Mucosa of descending colon (tissue), 3 donors: ENCODE results near the gene CCDC81. TPM values are rescaled to one million over a fixed set of nuclear protein-coding genes. Genes with fewer than 3 reads are reported as not detected.
A peak's percentile ranks its signal among the peaks of the same experiment; 100 is the strongest.
"Not testable (repeated sequence)": the region's sequence is repeated elsewhere in the genome, so short reads cannot be mapped to it uniquely, and the experiment has no call there.

Source experiments
- ATAC-seq: fragments of 200-7000 bp; cut with Tn5 transposase; one replicate; pipeline ENCODE4 v1.9.1; 2020; ENCODE audit warnings: mild to moderate bottlenecking, moderate library complexity
- DNase-seq, 3 donors: peaks; one replicate each; pipeline ENCODE4 v3.0.0-alpha.2; 2020
- H3K36me3 ChIP-seq: fragments of 200-600 bp; one replicate; pipeline ENCODE4 v1.8.0; 2021; ENCODE audit warnings: low read depth, mild to moderate bottlenecking
- H3K4me1 ChIP-seq: fragments of 200-600 bp; one replicate; pipeline ENCODE4 v1.8.0; 2021; ENCODE audit warnings: low read depth, mild to moderate bottlenecking
- H3K4me3 ChIP-seq: fragments of 200-600 bp; one replicate; pipeline ENCODE4 v1.8.0; 2021; ENCODE audit warnings: mild to moderate bottlenecking
- H3K9me3 ChIP-seq: fragments of 200-600 bp; one replicate; pipeline ENCODE4 v1.8.0; 2021; ENCODE audit warnings: mild to moderate bottlenecking
- intact Hi-C, 2 donors: fragments of 100-400 bp; cut with DNase I in 1 of 2; cut with micrococcal nuclease in 1 of 2; formaldehyde crosslinking; loops; one replicate each; pipeline versions ENCODE4 v1.11.0 to v1.11.1; 2022; cut with DNase I, micrococcal nuclease
- total RNA-seq, 3 donors: library from RNA; stranded (reverse); fragmentation: NEBNext Ultra II Directional in 2 of 3; extraction: Animal tissue kit (Norgen Biotek cat#: 25700) in 2 of 3; gene quantifications; one replicate each; pipeline versions ENCODE4 v1.2.1 to v1.2.4, GENCODE V29; 2021 to 2023
- TF ChIP-seq, protein P1 (sequence below): fragments of 200-600 bp; IDR thresholded peaks from one replicate; pipeline ENCODE4 v1.8.0; 2022; ENCODE audit warnings: antibody characterized with exemption, mild to moderate bottlenecking
- donor health status: DM: no; HTN: no; CAD: no; lungs with moderate emphysema.
- donor health status: DM: no; HTN: no; CAD: no.
- donor health status: DM: no; HTN: yes; CAD: no.

CCDC81 gene
- total RNA-seq, 3 donors from 2014 or later = 0.60 to 0.73 (median 0.61) TPM

DNA sequence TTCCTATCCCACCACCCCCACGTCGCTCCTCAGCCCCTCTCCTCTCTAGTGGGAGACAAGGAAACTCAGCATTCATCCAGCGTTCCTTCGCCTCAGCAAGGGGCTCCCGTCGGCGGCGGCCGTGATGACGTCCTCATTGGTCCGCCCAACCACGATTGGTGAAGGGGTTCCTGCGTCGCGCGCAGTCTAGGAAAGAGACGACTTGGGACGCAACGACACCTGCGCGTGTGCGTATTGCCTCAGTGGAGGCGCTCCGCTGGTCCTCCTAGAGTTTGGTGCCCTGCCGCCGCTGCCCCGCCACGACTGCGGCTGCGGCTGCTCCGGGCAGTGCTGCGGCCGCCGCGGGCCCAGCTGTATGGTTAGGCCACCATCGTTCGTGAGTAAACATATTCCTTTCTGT, 56.6 kb downstream of the CCDC81 start:
- TF ChIP-seq, protein P1, sequence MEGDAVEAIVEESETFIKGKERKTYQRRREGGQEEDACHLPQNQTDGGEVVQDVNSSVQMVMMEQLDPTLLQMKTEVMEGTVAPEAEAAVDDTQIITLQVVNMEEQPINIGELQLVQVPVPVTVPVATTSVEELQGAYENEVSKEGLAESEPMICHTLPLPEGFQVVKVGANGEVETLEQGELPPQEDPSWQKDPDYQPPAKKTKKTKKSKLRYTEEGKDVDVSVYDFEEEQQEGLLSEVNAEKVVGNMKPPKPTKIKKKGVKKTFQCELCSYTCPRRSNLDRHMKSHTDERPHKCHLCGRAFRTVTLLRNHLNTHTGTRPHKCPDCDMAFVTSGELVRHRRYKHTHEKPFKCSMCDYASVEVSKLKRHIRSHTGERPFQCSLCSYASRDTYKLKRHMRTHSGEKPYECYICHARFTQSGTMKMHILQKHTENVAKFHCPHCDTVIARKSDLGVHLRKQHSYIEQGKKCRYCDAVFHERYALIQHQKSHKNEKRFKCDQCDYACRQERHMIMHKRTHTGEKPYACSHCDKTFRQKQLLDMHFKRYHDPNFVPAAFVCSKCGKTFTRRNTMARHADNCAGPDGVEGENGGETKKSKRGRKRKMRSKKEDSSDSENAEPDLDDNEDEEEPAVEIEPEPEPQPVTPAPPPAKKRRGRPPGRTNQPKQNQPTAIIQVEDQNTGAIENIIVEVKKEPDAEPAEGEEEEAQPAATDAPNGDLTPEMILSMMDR = no peak
- no peaks in the 10 kb centered on the region for H3K4me1 ChIP-seq
- no peaks in the 10 kb centered on the region for H3K9me3 ChIP-seq
- no peak for ATAC-seq
- DNase-seq = no peak
- intact Hi-C loops = no loop called here
- H3K4me3 ChIP-seq = no peak overlapping the region
- H3K36me3 ChIP-seq = no peaks in the 10 kb centered on the region

DNA sequence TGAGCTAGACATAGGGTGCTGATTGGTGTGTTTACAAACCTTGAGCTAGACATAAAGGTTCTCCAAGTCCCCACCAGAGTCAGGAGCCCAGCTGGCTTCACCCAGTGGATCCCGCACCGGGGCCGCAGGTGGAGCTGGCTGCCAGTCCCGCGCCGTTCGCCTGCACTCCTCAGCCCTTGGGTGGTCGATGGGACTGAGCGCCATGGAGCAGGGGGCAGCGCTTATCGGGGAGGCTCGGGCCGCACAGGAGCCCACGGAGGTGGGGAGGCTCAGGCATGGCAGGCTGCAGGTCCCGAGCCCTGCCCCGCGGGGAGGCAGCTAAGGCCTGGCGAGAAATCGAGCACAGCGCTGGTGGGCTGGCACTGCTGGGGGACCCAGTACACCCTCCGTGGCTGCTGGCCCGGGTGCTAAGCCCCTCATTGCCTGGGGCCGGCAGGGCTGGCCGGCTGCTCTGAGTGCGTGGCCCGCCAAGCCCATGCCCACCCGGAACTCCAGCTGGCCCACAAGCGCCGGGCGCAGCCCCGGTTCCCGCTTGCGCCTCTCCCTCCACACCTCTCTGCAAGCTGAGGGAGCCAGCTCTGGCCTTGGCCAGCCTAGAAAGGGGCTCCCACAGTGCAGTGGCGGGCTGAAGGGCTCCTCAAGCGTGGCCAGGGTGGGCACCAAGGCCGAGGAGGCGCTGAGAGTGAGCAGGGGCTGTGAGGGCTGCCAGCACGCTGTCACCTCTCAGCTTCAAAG, 58.8 kb downstream of the CCDC81 start:
- H3K9me3 ChIP-seq, ATAC-seq, H3K36me3 ChIP-seq, H3K4me3 ChIP-seq, intact Hi-C loops, DNase-seq, H3K4me1 ChIP-seq: not testable (repeated sequence)

DNA sequence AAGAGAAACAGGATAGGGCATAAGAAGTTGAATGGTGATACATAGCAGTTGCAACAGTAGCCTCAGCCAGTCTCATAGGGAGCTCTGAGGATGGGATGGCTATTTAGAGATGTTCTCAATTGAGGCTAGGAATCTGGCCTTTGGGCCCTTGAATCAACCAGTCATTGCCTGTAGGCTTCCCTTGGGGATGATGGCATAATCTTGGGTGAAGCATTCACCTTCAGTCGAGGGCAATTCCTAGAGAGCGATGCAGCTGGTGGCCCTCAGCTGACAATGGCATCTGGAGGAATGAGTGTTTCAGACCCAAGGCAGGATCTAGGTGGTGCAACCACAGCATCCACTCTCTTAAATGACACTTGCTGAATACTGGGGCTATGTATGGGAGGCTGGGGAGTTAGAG, 61.0 kb downstream of the CCDC81 start:
- H3K4me1 ChIP-seq = no peaks in the 10 kb centered on the region
- no peak for DNase-seq
- TF ChIP-seq, protein P1 = no peak
- intact Hi-C loops = no loop called here
- H3K4me3 ChIP-seq = no peak overlapping the region
- no peaks in the 10 kb centered on the region for H3K9me3 ChIP-seq
- ATAC-seq = no peak
- no peaks in the 10 kb centered on the region for H3K36me3 ChIP-seq

DNA sequence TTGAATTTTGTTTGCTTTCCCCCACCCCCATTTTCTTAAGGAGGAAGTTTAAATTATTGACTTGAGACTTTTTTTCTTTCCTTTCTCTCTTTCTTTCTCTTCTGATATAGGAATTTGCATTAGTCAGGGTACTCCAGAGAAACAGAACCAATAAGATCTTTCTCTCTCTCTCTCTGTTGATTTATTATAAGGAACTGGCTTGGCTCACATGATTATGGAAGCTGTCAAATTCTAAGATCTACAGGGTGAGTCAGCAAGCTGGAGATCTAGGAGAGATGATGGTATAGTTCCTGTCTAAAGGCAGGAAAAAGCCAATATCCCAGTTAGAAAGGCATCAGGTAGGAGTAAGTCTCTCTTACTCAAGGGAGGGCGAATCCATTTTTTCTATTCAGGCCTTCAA, 64.0 kb downstream of the CCDC81 start:
- no peaks in the 10 kb centered on the region for H3K4me1 ChIP-seq
- intact Hi-C loops = no loop called here
- no peaks in the 10 kb centered on the region for H3K36me3 ChIP-seq
- H3K9me3 ChIP-seq = no peaks in the 10 kb centered on the region
- ATAC-seq (no peak), DNase-seq (no peak)
- no peak overlapping the region for H3K4me3 ChIP-seq
- TF ChIP-seq, protein P1 = no peak

DNA sequence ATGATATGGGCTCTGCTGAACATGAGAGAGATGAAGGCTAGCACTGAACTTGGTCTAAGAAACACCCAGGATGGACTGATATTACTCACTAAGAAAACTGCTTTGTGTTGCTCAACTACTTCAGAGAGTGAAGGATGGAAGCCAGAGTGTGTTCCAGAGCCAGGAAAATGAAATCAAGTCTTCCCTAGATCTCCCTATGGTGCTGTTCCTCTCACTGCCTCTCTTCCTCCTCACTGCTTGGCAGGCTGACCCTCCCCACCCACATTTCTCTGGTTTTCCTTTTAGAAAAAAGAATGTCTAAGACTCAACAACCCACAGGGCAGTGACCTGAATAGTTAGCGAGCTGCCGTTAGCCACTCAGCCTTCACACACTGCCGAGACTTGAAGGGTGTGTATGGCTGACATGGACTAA, 65.6 kb downstream of the CCDC81 start:
- DNase-seq = no peak
- ATAC-seq = peak; percentile 27
- TF ChIP-seq, protein P1 = no peak
- Histone ChIP-seq H3K4me3 (no peak overlapping the region), H3K36me3 (no peaks in the 10 kb centered on the region), H3K9me3 (no peaks in the 10 kb centered on the region), H3K4me1 (no peaks in the 10 kb centered on the region)
- intact Hi-C loops = no loop called here

DNA sequence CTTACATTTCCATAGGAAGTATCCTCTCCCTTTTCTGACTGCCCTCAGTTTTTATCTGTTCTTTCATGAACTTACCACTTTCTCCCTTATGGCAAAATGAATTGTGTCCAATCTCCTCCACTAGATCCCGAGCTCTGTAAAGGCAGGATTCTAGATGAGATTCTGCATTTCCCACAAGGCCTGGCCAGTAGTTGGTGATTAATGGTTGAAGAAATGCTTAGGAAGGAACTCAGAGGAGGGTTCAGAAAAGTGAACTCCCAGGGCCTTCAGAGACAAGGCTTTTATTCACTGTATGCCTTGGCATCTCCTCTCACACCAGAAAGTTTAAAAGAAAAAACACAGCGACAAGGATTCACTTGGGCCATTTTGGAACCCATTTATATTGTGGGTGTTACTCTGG, 66.2 kb downstream of the CCDC81 start:
- intact Hi-C loops = no loop called here
- no peak for DNase-seq
- TF ChIP-seq, protein P1 = no peak
- Histone ChIP-seq H3K9me3 (no peaks in the 10 kb centered on the region), H3K36me3 (no peaks in the 10 kb centered on the region), H3K4me3 (no peak overlapping the region), H3K4me1 (no peaks in the 10 kb centered on the region)
- ATAC-seq = no peak
